Trophoblast cell (in vitro differentiated cells and primary cell): ENCODE data around the gene ACOX3.

Experiments used
- DNase-seq, 2 donors: peaks; one replicate each; pipeline ENCODE4 v3.0.0-alpha.2; 2016
- H2AFZ ChIP-seq: 2 replicates; pipeline ENCODE4 v1.6.1; 2013; ENCODE audit warnings: low read length, moderate library complexity, mild to moderate bottlenecking; ENCODE audit not compliant: insufficient read depth, poor library complexity
- H2AK5ac ChIP-seq: 2 replicates; pipeline ENCODE4 v1.6.1; 2013; ENCODE audit warnings: mild to moderate bottlenecking, low read length
- H2BK120ac ChIP-seq: 2 replicates; pipeline ENCODE4 v1.6.1; 2013; ENCODE audit warnings: low read length, mild to moderate bottlenecking, moderate library complexity; ENCODE audit not compliant: insufficient read depth, poor library complexity
- H2BK12ac ChIP-seq: 2 replicates; pipeline ENCODE4 v1.6.1; 2013; ENCODE audit warnings: mild to moderate bottlenecking, low read length, moderate library complexity
- H2BK5ac ChIP-seq: 2 replicates; pipeline ENCODE4 v1.6.1; 2013; ENCODE audit warnings: low read length, low read depth, moderate library complexity, mild to moderate bottlenecking; ENCODE audit not compliant: poor library complexity
- H3K14ac ChIP-seq: 2 replicates; pipeline ENCODE4 v1.6.1; 2013; ENCODE audit warnings: mild to moderate bottlenecking, low read length
- H3K18ac ChIP-seq: 2 replicates; pipeline ENCODE4 v1.6.1; 2013; ENCODE audit warnings: mild to moderate bottlenecking, low read length
- H3K23ac ChIP-seq: 2 replicates; pipeline ENCODE4 v1.6.1; 2013; ENCODE audit warnings: low read length
- H3K27ac ChIP-seq: 2 replicates; pipeline ENCODE4 v1.5.1; 2013; ENCODE audit warnings: low read depth, mild to moderate bottlenecking, inconsistent platforms, low read length, moderate library complexity
- H3K27me3 ChIP-seq: 2 replicates; pipeline ENCODE4 v1.6.1; 2013; ENCODE audit warnings: inconsistent platforms, mild to moderate bottlenecking, low read length, moderate library complexity; ENCODE audit not compliant: insufficient read depth
- H3K36me3 ChIP-seq, 2 experiments: 1 replicate in 1 of 2; 2 replicates in 1 of 2; pipeline ENCODE4 v1.6.1; 2013; ENCODE audit warnings: low read length in 2 of 2, mild to moderate bottlenecking in 2 of 2, moderate library complexity in 1 of 2; ENCODE audit not compliant: insufficient read depth in 2 of 2, control insufficient read depth in 1 of 2
- H3K4ac ChIP-seq: 2 replicates; pipeline ENCODE4 v1.6.1; 2013; ENCODE audit warnings: low read depth, mild to moderate bottlenecking, low read length, moderate library complexity
- H3K4me1 ChIP-seq, 2 experiments: 1 replicate in 1 of 2; 2 replicates in 1 of 2; pipeline ENCODE4 v1.6.1; 2013; ENCODE audit warnings: low read length in 2 of 2, mild to moderate bottlenecking in 2 of 2, moderate library complexity in 1 of 2; ENCODE audit not compliant: insufficient read depth in 2 of 2, control insufficient read depth in 1 of 2
- H3K4me2 ChIP-seq: 2 replicates; pipeline ENCODE4 v1.6.1; 2013; ENCODE audit warnings: inconsistent platforms, mild to moderate bottlenecking, low read length, moderate library complexity
- H3K4me3 ChIP-seq: 2 replicates; pipeline ENCODE4 v1.5.1; 2013; ENCODE audit warnings: mild to moderate bottlenecking, low read depth, low read length, inconsistent platforms
- H3K79me1 ChIP-seq: one replicate; pipeline ENCODE4 v1.6.1; 2013; ENCODE audit warnings: low read length
- H3K79me2 ChIP-seq: 2 replicates; pipeline ENCODE4 v1.6.1; 2013; ENCODE audit warnings: low read length, mild to moderate bottlenecking; ENCODE audit not compliant: control insufficient read depth, insufficient read depth, poor library complexity
- H3K9ac ChIP-seq: 2 replicates; pipeline ENCODE4 v1.6.1; 2013; ENCODE audit warnings: mild to moderate bottlenecking, low read length
- H3K9me3 ChIP-seq: 2 replicates; pipeline ENCODE4 v1.6.1; 2013; ENCODE audit warnings: low read depth, mild to moderate bottlenecking, control low read depth, inconsistent platforms, low read length; ENCODE audit not compliant: insufficient read depth
- H4K12ac ChIP-seq: 2 replicates; pipeline ENCODE4 v1.6.1; 2013; ENCODE audit warnings: low read depth, mild to moderate bottlenecking, low read length, moderate library complexity
- H4K8ac ChIP-seq: 2 replicates; pipeline ENCODE4 v1.6.1; 2013; ENCODE audit warnings: low read depth, mild to moderate bottlenecking, low read length, moderate library complexity
- H4K91ac ChIP-seq: one replicate; pipeline ENCODE4 v1.6.1; 2013; ENCODE audit warnings: low read depth, mild to moderate bottlenecking, low read length, moderate library complexity
- WGBS: extraction: QIAGEN DNeasy Blood & Tissue Kit; methylation state at CpG from one replicate; pipeline ENCODE4 v1.1.7; 2013; ENCODE audit warnings: missing lambda C conversion rate; ENCODE audit not compliant: insufficient read length, insufficient coverage; ENCODE audit errors: extremely low coverage; 5-methylcytosine and 5-hydroxymethylcytosine counted together

ACOX3 gene

GRCh38 chr4:8383451-8384160 is 56.9 kb downstream of the ACOX3 start:
- no peak overlapping the region for H3K18ac ChIP-seq
- no CpG with 5 or more reads among the region's 19 CpGs for WGBS
- H3K9ac ChIP-seq: no peak overlapping the region
- no peak overlapping the region for H2BK120ac ChIP-seq
- no peak overlapping the region for H3K4me3 ChIP-seq
- H3K4me2 ChIP-seq: no peak overlapping the region
- H3K27me3 ChIP-seq: no peaks in the 10 kb centered on the region
- no peaks in the 10 kb centered on the region for H3K79me2 ChIP-seq
- peak overlapping the region; percentile 14 for H2BK12ac ChIP-seq
- H3K36me3 ChIP-seq: peaks cover 48 to 54% of the 10 kb centered on the region in 2 experiments
- H4K12ac ChIP-seq: no peak overlapping the region
- no peak overlapping the region for H2AFZ ChIP-seq
- H4K8ac ChIP-seq: no peak overlapping the region
- no peaks in the 10 kb centered on the region for H3K79me1 ChIP-seq
- peaks cover 10 to 22% of the 10 kb centered on the region in 2 experiments for H3K4me1 ChIP-seq
- H3K14ac ChIP-seq: no peak overlapping the region
- DNase-seq: no peak
- no peak overlapping the region for H3K23ac ChIP-seq
- no peak overlapping the region for H2BK5ac ChIP-seq
- no peak overlapping the region for H3K4ac ChIP-seq
- H3K9me3 ChIP-seq: peaks cover 2% of the 10 kb centered on the region
- no peak overlapping the region for H4K91ac ChIP-seq
- H2AK5ac ChIP-seq: no peak overlapping the region
- H3K27ac ChIP-seq: peak overlapping the region; percentile 6

- no peak overlapping the region for H4K91ac ChIP-seq
- DNase-seq: no peak
- no peak overlapping the region for H3K27ac ChIP-seq
- no peak overlapping the region for H2BK120ac ChIP-seq
- H3K23ac ChIP-seq: no peak overlapping the region
- no peak overlapping the region for H2AFZ ChIP-seq
- no peak overlapping the region for H3K4ac ChIP-seq
- no peak overlapping the region for H3K14ac ChIP-seq
- H3K79me1 ChIP-seq: no peaks in the 10 kb centered on the region
- no peak overlapping the region for H4K8ac ChIP-seq
- H3K9me3 ChIP-seq: peaks cover 2% of the 10 kb centered on the region
- H3K27me3 ChIP-seq: no peaks in the 10 kb centered on the region
- H2BK12ac ChIP-seq: no peak overlapping the region
- peaks cover 45 to 52% of the 10 kb centered on the region in 2 experiments for H3K36me3 ChIP-seq
- WGBS: no CpG with 5 or more reads among the region's 14 CpGs
- no peak overlapping the region for H3K4me3 ChIP-seq
- no peak overlapping the region for H2BK5ac ChIP-seq
- H2AK5ac ChIP-seq: no peak overlapping the region
- H3K9ac ChIP-seq: no peak overlapping the region
- no peak overlapping the region for H3K18ac ChIP-seq
- peaks cover 10 to 22% of the 10 kb centered on the region in 2 experiments for H3K4me1 ChIP-seq
- H3K79me2 ChIP-seq: no peaks in the 10 kb centered on the region
- H3K4me2 ChIP-seq: no peak overlapping the region
- no peak overlapping the region for H4K12ac ChIP-seq
Observed at GRCh38 chr4:8383016-8383415, 57.5 kb downstream of the ACOX3 start.

GRCh38 chr4:8381814-8382581 is 58.5 kb downstream of the ACOX3 start:
- Histone ChIP-seq H3K79me2 (no peaks in the 10 kb centered on the region), H2AFZ (no peak overlapping the region), H4K91ac (no peak overlapping the region), H2BK5ac (no peak overlapping the region), H2BK120ac (no peak overlapping the region), H3K9me3 (peaks cover 1% of the 10 kb centered on the region), H3K4me3 (peak overlapping the region; percentile 10), H3K79me1 (no peaks in the 10 kb centered on the region), H3K27ac (no peak overlapping the region), H3K4ac (no peak overlapping the region), H4K12ac (no peak overlapping the region), H3K4me1 (peaks cover 10 to 22% of the 10 kb centered on the region in 2 experiments), H3K14ac (no peak overlapping the region), H3K9ac (no peak overlapping the region), H3K36me3 (peaks cover 40 to 51% of the 10 kb centered on the region in 2 experiments), H3K4me2 (no peak overlapping the region), H3K23ac (no peak overlapping the region), H4K8ac (no peak overlapping the region), H3K27me3 (no peaks in the 10 kb centered on the region), H3K18ac (no peak overlapping the region), H2AK5ac (no peak overlapping the region), H2BK12ac (no peak overlapping the region)
- no peak for DNase-seq
- no CpG with 5 or more reads among the region's 28 CpGs for WGBS

GRCh38 chr4:8380511-8381415 is 59.8 kb downstream of the ACOX3 start:
- no peak overlapping the region for H2BK12ac ChIP-seq
- H3K18ac ChIP-seq: no peak overlapping the region
- no peak overlapping the region for H3K27ac ChIP-seq
- DNase-seq: no peak
- H4K12ac ChIP-seq: no peak overlapping the region
- H3K27me3 ChIP-seq: no peaks in the 10 kb centered on the region
- H2BK5ac ChIP-seq: no peak overlapping the region
- H4K8ac ChIP-seq: no peak overlapping the region
- H3K14ac ChIP-seq: no peak overlapping the region
- no peak overlapping the region for H2AFZ ChIP-seq
- H3K4me3 ChIP-seq: no peak overlapping the region
- H3K79me1 ChIP-seq: no peaks in the 10 kb centered on the region
- no peaks in the 10 kb centered on the region for H3K79me2 ChIP-seq
- H3K9me3 ChIP-seq: no peaks in the 10 kb centered on the region
- peaks cover 10 to 22% of the 10 kb centered on the region in 2 experiments for H3K4me1 ChIP-seq
- H4K91ac ChIP-seq: no peak overlapping the region
- no peak overlapping the region for H2AK5ac ChIP-seq
- no peak overlapping the region for H2BK120ac ChIP-seq
- no CpG with 5 or more reads among the region's 22 CpGs for WGBS
- H3K23ac ChIP-seq: no peak overlapping the region
- H3K4ac ChIP-seq: no peak overlapping the region
- no peak overlapping the region for H3K9ac ChIP-seq
- no peak overlapping the region for H3K4me2 ChIP-seq
- peaks cover 38 to 50% of the 10 kb centered on the region in 2 experiments for H3K36me3 ChIP-seq
